ENCODE measurements around the gene LMAN1L.

Gene LMAN1L

GRCh38 chr15:74847432-74847831, 34.8 kb downstream of the LMAN1L start:
- TF ChIP-seq REST (IDR thresholded peaks at IDR 0.05; ENCODE audit: insufficient read depth in 1 of 2, low read depth in 2 of 2, low read length in 2 of 2): no peak
- TF ChIP-seq FOXP2 (optimal IDR thresholded peaks at IDR 0.05; ENCODE audit: borderline replicate concordance, extremely low read depth, extremely low read length, insufficient read depth): no peak
- TF ChIP-seq SIN3A (IDR thresholded peaks at IDR 0.05; ENCODE audit: borderline replicate concordance, insufficient read depth, low read length): no peak
- no peak for TF ChIP-seq POLR2AphosphoS5 (IDR thresholded peaks at IDR 0.05; ENCODE audit: low read depth, low read length)
- no peak for TF ChIP-seq TAF1 (IDR thresholded peaks at IDR 0.05; ENCODE audit: borderline replicate concordance, insufficient read depth, low read length)

GRCh38 chr15:74850393-74850792, 37.8 kb downstream of the LMAN1L start:
- TF ChIP-seq FOXP2 (optimal IDR thresholded peaks at IDR 0.05; ENCODE audit: borderline replicate concordance, extremely low read depth, extremely low read length, insufficient read depth) (no peak), POLR2AphosphoS5 (IDR thresholded peaks at IDR 0.05; ENCODE audit: low read depth, low read length) (no peak), TAF1 (IDR thresholded peaks at IDR 0.05; ENCODE audit: borderline replicate concordance, insufficient read depth, low read length) (no peak), REST (IDR thresholded peaks at IDR 0.05; ENCODE audit: insufficient read depth in 1 of 2, low read depth in 2 of 2, low read length in 2 of 2) (no peak), SIN3A (IDR thresholded peaks at IDR 0.05; ENCODE audit: borderline replicate concordance, insufficient read depth, low read length) (no peak)

- TF ChIP-seq FOXP2 (optimal IDR thresholded peaks at IDR 0.05; ENCODE audit: borderline replicate concordance, extremely low read depth, extremely low read length, insufficient read depth): no peak
- TF ChIP-seq REST (IDR thresholded peaks at IDR 0.05; ENCODE audit: insufficient read depth in 1 of 2, low read depth in 2 of 2, low read length in 2 of 2): no peak
- TF ChIP-seq POLR2AphosphoS5 (IDR thresholded peaks at IDR 0.05; ENCODE audit: low read depth, low read length): no peak
- no peak for TF ChIP-seq TAF1 (IDR thresholded peaks at IDR 0.05; ENCODE audit: borderline replicate concordance, insufficient read depth, low read length)
- TF ChIP-seq SIN3A (IDR thresholded peaks at IDR 0.05; ENCODE audit: borderline replicate concordance, insufficient read depth, low read length): no peak
These were observed 39.3 kb downstream of the LMAN1L start for GRCh38 chr15:74851960-74852359.

GRCh38 chr15:74854453-74855022, 41.9 kb downstream of the LMAN1L start:
- TF ChIP-seq REST (IDR thresholded peaks at IDR 0.05; ENCODE audit: insufficient read depth in 1 of 2, low read depth in 2 of 2, low read length in 2 of 2): no peak
- no peak for TF ChIP-seq TAF1 (IDR thresholded peaks at IDR 0.05; ENCODE audit: borderline replicate concordance, insufficient read depth, low read length)
- no peak for TF ChIP-seq FOXP2 (optimal IDR thresholded peaks at IDR 0.05; ENCODE audit: borderline replicate concordance, extremely low read depth, extremely low read length, insufficient read depth)
- TF ChIP-seq POLR2AphosphoS5 (IDR thresholded peaks at IDR 0.05; ENCODE audit: low read depth, low read length): no peak
- TF ChIP-seq SIN3A (IDR thresholded peaks at IDR 0.05; ENCODE audit: borderline replicate concordance, insufficient read depth, low read length): no peak
